Right lobe of liver (tissue), 4 donors: ENCODE results near the gene MGME1.

Experiments
- POLR2A ChIP-seq: fragments of 450-650 bp; IDR thresholded peaks from one replicate; pipeline ENCODE4 v1.6.1; 2017; ENCODE audit warnings: antibody characterized with exemption, mild to moderate bottlenecking
- TF ChIP-seq, protein P1 (sequence below), 4 donors: fragments of 200-600 bp in 3 of 4; fragments of 450-650 bp in 1 of 4; IDR thresholded peaks; one replicate each; pipeline versions ENCODE4 v1.5.1 to v1.8.0; 2016 to 2022; ENCODE audit warnings: antibody characterized with exemption in 4 of 4, mild to moderate bottlenecking in 2 of 4
- donor health status: DM: no; HTN: no; CAD: no.
- donor health status: DM: no; HTN: no; CAD: no.
- donor health status: DM: no; HTN: yes; CAD: no.

DNA sequence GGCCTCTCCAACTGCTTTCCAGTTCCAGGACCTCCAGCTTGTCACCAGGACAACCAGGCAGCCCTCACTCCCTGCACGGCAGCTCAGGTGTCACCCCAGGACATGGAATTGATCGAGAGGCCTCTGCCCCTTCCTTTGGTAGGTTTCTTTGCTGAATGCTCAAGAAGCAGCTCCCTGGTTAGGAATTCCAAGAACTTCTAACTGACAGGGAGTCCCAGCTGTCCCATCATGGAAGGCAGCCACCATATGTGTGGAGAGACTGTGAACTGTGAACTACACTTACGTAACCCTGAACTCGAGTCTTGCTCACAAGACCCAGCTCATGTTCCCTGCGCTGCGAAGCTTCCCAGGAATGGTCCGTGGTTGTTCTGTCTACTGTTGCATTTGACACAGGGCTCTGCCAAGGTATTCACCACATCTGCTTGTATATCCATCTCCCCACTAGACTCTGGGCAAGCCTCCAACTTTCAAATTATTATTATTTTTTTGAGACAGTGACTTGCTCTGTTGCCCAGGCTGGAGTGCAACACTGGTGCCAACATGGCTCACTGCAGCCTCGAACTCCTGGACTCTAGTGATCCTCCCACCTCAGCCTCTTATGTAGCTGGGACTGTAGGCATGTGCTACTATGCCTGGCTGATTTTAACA is 35.7 kb downstream of the MGME1 start:
- TF ChIP-seq, protein P1, sequence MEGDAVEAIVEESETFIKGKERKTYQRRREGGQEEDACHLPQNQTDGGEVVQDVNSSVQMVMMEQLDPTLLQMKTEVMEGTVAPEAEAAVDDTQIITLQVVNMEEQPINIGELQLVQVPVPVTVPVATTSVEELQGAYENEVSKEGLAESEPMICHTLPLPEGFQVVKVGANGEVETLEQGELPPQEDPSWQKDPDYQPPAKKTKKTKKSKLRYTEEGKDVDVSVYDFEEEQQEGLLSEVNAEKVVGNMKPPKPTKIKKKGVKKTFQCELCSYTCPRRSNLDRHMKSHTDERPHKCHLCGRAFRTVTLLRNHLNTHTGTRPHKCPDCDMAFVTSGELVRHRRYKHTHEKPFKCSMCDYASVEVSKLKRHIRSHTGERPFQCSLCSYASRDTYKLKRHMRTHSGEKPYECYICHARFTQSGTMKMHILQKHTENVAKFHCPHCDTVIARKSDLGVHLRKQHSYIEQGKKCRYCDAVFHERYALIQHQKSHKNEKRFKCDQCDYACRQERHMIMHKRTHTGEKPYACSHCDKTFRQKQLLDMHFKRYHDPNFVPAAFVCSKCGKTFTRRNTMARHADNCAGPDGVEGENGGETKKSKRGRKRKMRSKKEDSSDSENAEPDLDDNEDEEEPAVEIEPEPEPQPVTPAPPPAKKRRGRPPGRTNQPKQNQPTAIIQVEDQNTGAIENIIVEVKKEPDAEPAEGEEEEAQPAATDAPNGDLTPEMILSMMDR (IDR thresholded peaks at IDR 0.05), result no peak
- no peak for TF ChIP-seq POLR2A
